Measurements from ENCODE around the gene SAAL1.

The SAAL1 gene

GRCh38 chr11:18063862-18064434 is 41.9 kb downstream of the SAAL1 start:
- no peak for DNase-seq
- no peaks in the 10 kb centered on the region for H3K4me1 ChIP-seq (ENCODE audit: control insufficient read depth, insufficient read depth, low read length, poor library complexity, severe bottlenecking)
- H3K27ac ChIP-seq (ENCODE audit: insufficient read depth, low read length, poor library complexity, severe bottlenecking): no peak overlapping the region
- H3K36me3 ChIP-seq (ENCODE audit: control insufficient read depth, insufficient read depth, low read length): no peaks in the 10 kb centered on the region
- no peaks in the 10 kb centered on the region for H3K9me3 ChIP-seq (ENCODE audit: control insufficient read depth, low read length)
- H3K4me3 ChIP-seq (ENCODE audit: insufficient read depth, low read depth, low read length, poor library complexity, severe bottlenecking): no peak overlapping the region
- no peaks in the 10 kb centered on the region for H3K27me3 ChIP-seq (replicated peaks; ENCODE audit: control insufficient read depth, insufficient read depth, low read length, poor library complexity, severe bottlenecking)

GRCh38 chr11:18063125-18063524 is 42.8 kb downstream of the SAAL1 start:
- H3K27me3 ChIP-seq (replicated peaks; ENCODE audit: control insufficient read depth, insufficient read depth, low read length, poor library complexity, severe bottlenecking): no peaks in the 10 kb centered on the region
- no peak for DNase-seq
- H3K4me3 ChIP-seq (ENCODE audit: insufficient read depth, low read depth, low read length, poor library complexity, severe bottlenecking): no peak overlapping the region
- no peak overlapping the region for H3K27ac ChIP-seq (ENCODE audit: insufficient read depth, low read length, poor library complexity, severe bottlenecking)
- H3K4me1 ChIP-seq (ENCODE audit: control insufficient read depth, insufficient read depth, low read length, poor library complexity, severe bottlenecking): no peaks in the 10 kb centered on the region
- H3K36me3 ChIP-seq (ENCODE audit: control insufficient read depth, insufficient read depth, low read length): no peaks in the 10 kb centered on the region
- no peaks in the 10 kb centered on the region for H3K9me3 ChIP-seq (ENCODE audit: control insufficient read depth, low read length)

GRCh38 chr11:18061351-18061750 is 44.5 kb downstream of the SAAL1 start:
- no peak overlapping the region for H3K4me3 ChIP-seq (ENCODE audit: insufficient read depth, low read depth, low read length, poor library complexity, severe bottlenecking)
- H3K27ac ChIP-seq (ENCODE audit: insufficient read depth, low read length, poor library complexity, severe bottlenecking): no peak overlapping the region
- H3K9me3 ChIP-seq (ENCODE audit: control insufficient read depth, low read length): no peaks in the 10 kb centered on the region
- DNase-seq: no peak
- no peaks in the 10 kb centered on the region for H3K27me3 ChIP-seq (replicated peaks; ENCODE audit: control insufficient read depth, insufficient read depth, low read length, poor library complexity, severe bottlenecking)
- H3K4me1 ChIP-seq (ENCODE audit: control insufficient read depth, insufficient read depth, low read length, poor library complexity, severe bottlenecking): no peaks in the 10 kb centered on the region
- H3K36me3 ChIP-seq (ENCODE audit: control insufficient read depth, insufficient read depth, low read length): no peaks in the 10 kb centered on the region

- Histone ChIP-seq H3K27ac (ENCODE audit: insufficient read depth, low read length, poor library complexity, severe bottlenecking) (no peak overlapping the region), H3K27me3 (replicated peaks; ENCODE audit: control insufficient read depth, insufficient read depth, low read length, poor library complexity, severe bottlenecking) (no peaks in the 10 kb centered on the region), H3K4me1 (ENCODE audit: control insufficient read depth, insufficient read depth, low read length, poor library complexity, severe bottlenecking) (no peaks in the 10 kb centered on the region), H3K9me3 (ENCODE audit: control insufficient read depth, low read length) (no peaks in the 10 kb centered on the region), H3K4me3 (ENCODE audit: insufficient read depth, low read depth, low read length, poor library complexity, severe bottlenecking) (no peak overlapping the region), H3K36me3 (ENCODE audit: control insufficient read depth, insufficient read depth, low read length) (no peaks in the 10 kb centered on the region)
- DNase-seq: no peak
Measured at GRCh38 chr11:18056561-18057181, 49.2 kb downstream of the SAAL1 start.

GRCh38 chr11:18054511-18055103 is 51.3 kb downstream of the SAAL1 start:
- H3K27me3 ChIP-seq (replicated peaks; ENCODE audit: control insufficient read depth, insufficient read depth, low read length, poor library complexity, severe bottlenecking): no peaks in the 10 kb centered on the region
- DNase-seq: no peak

GRCh38 chr11:18050848-18051247 is 55.0 kb downstream of the SAAL1 start:
- Histone ChIP-seq H3K36me3 (ENCODE audit: control insufficient read depth, insufficient read depth, low read length) (no peaks in the 10 kb centered on the region), H3K9me3 (ENCODE audit: control insufficient read depth, low read length) (no peaks in the 10 kb centered on the region), H3K27me3 (replicated peaks; ENCODE audit: control insufficient read depth, insufficient read depth, low read length, poor library complexity, severe bottlenecking) (no peaks in the 10 kb centered on the region), H3K27ac (ENCODE audit: insufficient read depth, low read length, poor library complexity, severe bottlenecking) (no peak overlapping the region), H3K4me1 (ENCODE audit: control insufficient read depth, insufficient read depth, low read length, poor library complexity, severe bottlenecking) (no peaks in the 10 kb centered on the region), H3K4me3 (ENCODE audit: insufficient read depth, low read depth, low read length, poor library complexity, severe bottlenecking) (no peak overlapping the region)
- no peak for DNase-seq

More at GRCh38 chr11:18054511-18055103, 51.3 kb downstream of the SAAL1 start:
- no peak overlapping the region for H3K4me3 ChIP-seq (ENCODE audit: insufficient read depth, low read depth, low read length, poor library complexity, severe bottlenecking)
- H3K27ac ChIP-seq (ENCODE audit: insufficient read depth, low read length, poor library complexity, severe bottlenecking): no peak overlapping the region
- H3K4me1 ChIP-seq (ENCODE audit: control insufficient read depth, insufficient read depth, low read length, poor library complexity, severe bottlenecking): no peaks in the 10 kb centered on the region
- H3K36me3 ChIP-seq (ENCODE audit: control insufficient read depth, insufficient read depth, low read length): no peaks in the 10 kb centered on the region
- H3K9me3 ChIP-seq (ENCODE audit: control insufficient read depth, low read length): no peaks in the 10 kb centered on the region

- Histone ChIP-seq H3K4me3 (ENCODE audit: insufficient read depth, low read depth, low read length, poor library complexity, severe bottlenecking) (no peak within 1 kb of the TSS), H3K27me3 (replicated peaks; ENCODE audit: control insufficient read depth, insufficient read depth, low read length, poor library complexity, severe bottlenecking) (peaks cover 5% of the 10 kb centered on the region), H3K36me3 (ENCODE audit: control insufficient read depth, insufficient read depth, low read length) (no peaks in the 10 kb centered on the region), H3K4me1 (ENCODE audit: control insufficient read depth, insufficient read depth, low read length, poor library complexity, severe bottlenecking) (no peaks in the 10 kb centered on the region), H3K9me3 (ENCODE audit: control insufficient read depth, low read length) (no peaks in the 10 kb centered on the region), H3K27ac (ENCODE audit: insufficient read depth, low read length, poor library complexity, severe bottlenecking) (no peak within 1 kb of the TSS)
- DNase-seq: no peak
Measured at GRCh38 chr11:18046116-18046777, 59.6 kb downstream of the SAAL1 start, which contains the start of gene TPH1. Gene TPH1, minus strand, starts transcription at chr11:18046269. Its CDS starts 5,507 bp downstream, at chr11:18040762.

- no peak overlapping the region for H3K4me3 ChIP-seq (ENCODE audit: insufficient read depth, low read depth, low read length, poor library complexity, severe bottlenecking)
- H3K27ac ChIP-seq (ENCODE audit: insufficient read depth, low read length, poor library complexity, severe bottlenecking): no peak overlapping the region
- H3K36me3 ChIP-seq (ENCODE audit: control insufficient read depth, insufficient read depth, low read length): no peaks in the 10 kb centered on the region
- no peaks in the 10 kb centered on the region for H3K4me1 ChIP-seq (ENCODE audit: control insufficient read depth, insufficient read depth, low read length, poor library complexity, severe bottlenecking)
- no peaks in the 10 kb centered on the region for H3K9me3 ChIP-seq (ENCODE audit: control insufficient read depth, low read length)
- no peak for DNase-seq
- no peaks in the 10 kb centered on the region for H3K27me3 ChIP-seq (replicated peaks; ENCODE audit: control insufficient read depth, insufficient read depth, low read length, poor library complexity, severe bottlenecking)
Measured at GRCh38 chr11:18036456-18036855, 69.4 kb downstream of the SAAL1 start.
